Upper lobe of right lung (tissue), 1 donor: ENCODE data around the gene CYP39A1. TPM values are rescaled to one million over a fixed set of nuclear protein-coding genes. Genes with fewer than 3 reads are reported as not detected.
"Not testable (repeated sequence)": the region's sequence is repeated elsewhere in the genome, so short reads cannot be mapped to it uniquely, and the experiment has no call there.

Experiments
- ATAC-seq: fragments of 200-7000 bp; cut with Tn5 transposase; one replicate; pipeline ENCODE4 v1.9.1; 2020; ENCODE audit warnings: mild to moderate bottlenecking, moderate library complexity
- DNase-seq: peaks from one replicate; pipeline ENCODE4 v3.0.0-alpha.2; 2020
- H3K27ac ChIP-seq: fragments of 200-600 bp; one replicate; pipeline ENCODE4 v1.8.0; 2022
- H3K27me3 ChIP-seq: fragments of 200-600 bp; one replicate; pipeline ENCODE4 v1.8.0; 2022; ENCODE audit warnings: mild to moderate bottlenecking
- H3K36me3 ChIP-seq: fragments of 200-600 bp; one replicate; pipeline ENCODE4 v1.8.0; 2022
- H3K4me1 ChIP-seq: fragments of 200-600 bp; one replicate; pipeline ENCODE4 v1.8.0; 2022
- H3K4me3 ChIP-seq: fragments of 200-600 bp; one replicate; pipeline ENCODE4 v1.8.0; 2022; ENCODE audit warnings: mild to moderate bottlenecking
- H3K9me3 ChIP-seq: fragments of 200-600 bp; one replicate; pipeline ENCODE4 v1.8.0; 2022
- CTCF ChIP-seq: fragments of 200-600 bp; IDR thresholded peaks from one replicate; pipeline ENCODE4 v1.8.0; 2022; ENCODE audit warnings: antibody characterized with exemption
- intact Hi-C: fragments of 100-400 bp; cut with DNase I; formaldehyde crosslinking; loops from one replicate; pipeline ENCODE4 v1.11.0; 2022
- total RNA-seq: library from RNA; stranded (reverse); fragmentation: NEBNext Ultra II Directional; extraction: Animal tissue kit (Norgen Biotek cat#: 25700); gene quantifications from one replicate; pipeline ENCODE4 v1.2.1, GENCODE V29; 2021
- donor health status: DM: no; HTN: yes; CAD: no; lungs with severe emphysema.

CYP39A1 gene
- total RNA-seq, 1 donor from 2014 or later = 7.8 TPM

- intact Hi-C loops = no loop called here
- peak overlapping the region; percentile 75 for H3K27ac ChIP-seq
- DNase-seq = no peak
Measured at GRCh38 chr6:46653439-46654195, 999 bp upstream of the CYP39A1 start.

GRCh38 chr6:46652232-46652602 lies 401 bp downstream of the CYP39A1 start:
- H3K27ac ChIP-seq = peak overlapping the region; percentile 75

More at GRCh38 chr6:46653439-46654195, 999 bp upstream of the CYP39A1 start:
- ATAC-seq = no peak
- peaks cover 12% of the 10 kb centered on the region for H3K4me1 ChIP-seq
- TF ChIP-seq CTCF = no peak
- H3K36me3 ChIP-seq = peaks cover 5% of the 10 kb centered on the region
- no peaks in the 10 kb centered on the region for H3K9me3 ChIP-seq
- H3K27me3 ChIP-seq = no peaks in the 10 kb centered on the region
- peak overlapping the region; percentile 92 for H3K4me3 ChIP-seq

DNA sequence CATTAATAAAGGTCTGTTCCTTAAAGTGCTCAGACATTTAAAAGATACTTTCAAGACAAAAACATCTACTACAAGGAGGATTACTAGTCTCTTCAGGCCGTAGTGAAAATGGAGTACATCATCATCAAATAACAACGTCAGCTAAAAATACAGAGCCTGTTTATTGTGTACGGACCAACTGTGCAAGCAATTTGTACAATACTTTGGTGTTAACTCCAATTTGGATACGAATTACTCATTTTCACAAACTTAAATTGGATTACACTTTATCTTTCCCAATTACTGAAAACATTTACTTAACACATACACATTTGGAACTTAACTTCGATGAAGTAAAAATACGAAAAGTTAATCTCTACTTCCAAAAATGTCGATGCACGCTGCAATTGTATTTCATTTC lies 802 bp downstream of the CYP39A1 start:
- peak overlapping the region; percentile 75 for H3K27ac ChIP-seq

More at GRCh38 chr6:46652232-46652602, 401 bp downstream of the CYP39A1 start:
- TF ChIP-seq CTCF = no peak
- H3K4me1 ChIP-seq = peaks cover 12% of the 10 kb centered on the region
- DNase-seq = no peak
- intact Hi-C loops = no loop called here
- H3K9me3 ChIP-seq = no peaks in the 10 kb centered on the region
- no peak for ATAC-seq
- no peaks in the 10 kb centered on the region for H3K27me3 ChIP-seq
- no peaks in the 10 kb centered on the region for H3K36me3 ChIP-seq
- H3K4me3 ChIP-seq = peak overlapping the region; percentile 92

GRCh38 chr6:46651006-46651405 lies 1.6 kb downstream of the CYP39A1 start:
- Histone ChIP-seq H3K4me1 (peaks cover 12% of the 10 kb centered on the region), H3K4me3 (peak overlapping the region; percentile 92), H3K27me3 (no peaks in the 10 kb centered on the region), H3K9me3 (no peaks in the 10 kb centered on the region), H3K27ac (no peak overlapping the region), H3K36me3 (no peaks in the 10 kb centered on the region)
- no peak for ATAC-seq
- no peak for TF ChIP-seq CTCF
- intact Hi-C loops = no loop called here
- DNase-seq = no peak

More for the DNA sequence above, 802 bp downstream of the CYP39A1 start:
- Histone ChIP-seq H3K36me3 (no peaks in the 10 kb centered on the region), H3K9me3 (no peaks in the 10 kb centered on the region), H3K4me1 (peaks cover 12% of the 10 kb centered on the region), H3K4me3 (peak overlapping the region; percentile 92), H3K27me3 (no peaks in the 10 kb centered on the region)
- no peak for TF ChIP-seq CTCF
- DNase-seq = no peak
- ATAC-seq = no peak
- intact Hi-C loops = no loop called here

DNA sequence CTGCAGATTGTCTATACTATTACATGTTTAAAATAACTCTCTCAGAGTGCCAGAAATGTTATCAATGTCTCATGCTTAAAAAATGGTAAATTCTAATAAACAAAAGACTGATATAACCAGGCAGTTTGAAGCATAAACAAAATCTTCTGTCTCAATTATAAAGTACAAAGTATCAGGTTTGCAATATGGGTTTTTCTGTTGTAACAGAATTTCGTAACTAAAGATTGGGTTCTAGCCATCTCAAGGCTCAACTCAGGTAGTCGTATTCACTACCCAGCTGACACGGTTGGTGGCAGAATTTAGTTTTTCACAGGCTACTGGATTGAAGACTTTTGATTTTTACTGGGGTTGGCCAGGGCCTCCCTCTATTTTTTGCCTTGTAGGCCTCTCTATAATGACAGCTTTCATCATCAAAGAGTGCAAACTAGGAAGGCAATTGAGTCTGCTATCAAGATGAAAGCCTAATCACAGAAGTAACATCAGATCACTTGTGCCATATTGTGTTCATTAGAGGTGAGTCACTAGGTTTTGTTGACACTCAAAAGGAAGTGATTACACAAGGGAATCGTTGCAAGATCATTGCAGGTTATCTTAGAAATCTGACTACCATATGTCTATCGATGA lies 3.6 kb downstream of the CYP39A1 start:
- Histone ChIP-seq H3K27me3 (no peaks in the 10 kb centered on the region), H3K4me3 (no peak overlapping the region), H3K9me3 (no peaks in the 10 kb centered on the region), H3K36me3 (no peaks in the 10 kb centered on the region), H3K4me1 (peaks cover 7% of the 10 kb centered on the region), H3K27ac (no peak overlapping the region)
- ATAC-seq (no peak), DNase-seq (no peak)
- TF ChIP-seq CTCF = no peak
- intact Hi-C loops = no loop called here

DNA sequence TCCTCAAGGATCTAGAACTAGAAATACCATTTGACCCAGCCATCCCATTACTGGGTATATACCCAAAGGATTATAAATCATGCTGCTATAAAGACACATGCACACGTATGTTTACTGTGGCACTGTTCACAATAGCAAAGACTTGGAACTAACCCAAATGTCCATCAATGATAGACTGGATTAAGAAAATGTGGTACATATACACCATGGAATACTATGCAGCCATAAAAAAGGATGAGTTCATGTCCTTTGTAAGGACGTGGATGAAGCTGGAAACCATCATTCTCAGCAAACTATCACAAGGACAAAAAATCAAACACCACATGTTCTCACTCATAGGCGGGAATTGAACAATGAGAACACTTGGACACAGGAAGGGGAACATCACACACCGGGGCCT lies 4.5 kb downstream of the CYP39A1 start:
- H3K4me3 ChIP-seq, H3K27me3 ChIP-seq, H3K9me3 ChIP-seq, DNase-seq, intact Hi-C loops, ATAC-seq, H3K4me1 ChIP-seq, H3K27ac ChIP-seq, H3K36me3 ChIP-seq: not testable (repeated sequence)
